Transverse colon (tissue), 4 donors: Measurements from ENCODE around the gene SLC6A1. TPM values are rescaled to one million over a fixed set of nuclear protein-coding genes. Genes with fewer than 3 reads are reported as not detected.

Source experiments
- DNase-seq: peaks from one replicate; pipeline ENCODE4 v3.0.0-alpha.2; 2019
- H3K27ac ChIP-seq, 4 donors: fragments of 200-600 bp; sonication (generic); 2 replicates each; pipeline ENCODE4 v1.5.1; 2016 to 2018; ENCODE audit warnings: inconsistent platforms in 4 of 4
- H3K27me3 ChIP-seq: fragments of 200-600 bp; sonication (generic); 2 replicates; pipeline ENCODE4 v1.5.1; 2017; ENCODE audit warnings: inconsistent platforms
- H3K36me3 ChIP-seq, 4 donors: fragments of 200-600 bp; sonication (generic); 2 replicates each; pipeline ENCODE4 v1.5.1; 2017 to 2019; ENCODE audit warnings: inconsistent platforms in 4 of 4
- H3K4me1 ChIP-seq, 4 donors: fragments of 200-600 bp; sonication (generic); 2 replicates each; pipeline ENCODE4 v1.5.1; 2017 to 2020; ENCODE audit warnings: inconsistent platforms in 4 of 4
- H3K4me3 ChIP-seq, 4 donors: fragments of 200-600 bp; sonication (generic); 1 replicate in 1 of 4; 2 replicates in 3 of 4; pipeline versions ENCODE4 v1.5.1 to v1.6.1; 2017 to 2019; ENCODE audit warnings: inconsistent platforms in 4 of 4
- H3K9me3 ChIP-seq, 2 donors: fragments of 200-600 bp; sonication (generic); 2 replicates each; pipeline ENCODE4 v1.5.1; 2017 to 2019; ENCODE audit warnings: inconsistent platforms in 2 of 2
- EP300 ChIP-seq: sonication (generic); formaldehyde crosslinking; IDR thresholded peaks from one replicate; pipeline ENCODE4 v1.6.1; 2017; ENCODE audit warnings: antibody characterized with exemption, low read depth
- POLR2A ChIP-seq: fragments of 450-650 bp; IDR thresholded peaks from one replicate; pipeline ENCODE4 v1.6.1; 2016; ENCODE audit warnings: antibody characterized with exemption, mild to moderate bottlenecking, moderate library complexity
- POLR2AphosphoS5 ChIP-seq, 3 donors: sonication (generic); formaldehyde crosslinking; IDR thresholded peaks; one replicate each; pipeline ENCODE4 v1.6.1; 2016; ENCODE audit warnings: antibody characterized with exemption in 3 of 3
- WGBS, 2 donors: methylation state at CpG; one replicate each; pipeline ENCODE4 v1.1.5; 2018; ENCODE audit warnings: low coverage in 1 of 2; 5-methylcytosine and 5-hydroxymethylcytosine counted together
- in situ Hi-C, 4 donors: fragments of 200-750 bp; cut with MboI; loops; one replicate each; pipeline versions ENCODE4 v1.15.0 to v1.15.1; 2017; ENCODE audit warnings: low sequenced_read_pairs in 3 of 4, low pct_ligation_motif_present in 1 of 4, low pct_unique_long_range_greater_than_20kb in 1 of 4
- intact Hi-C: fragments of 100-400 bp; cut with DNase I; formaldehyde crosslinking; loops from one replicate; pipeline ENCODE4 v1.15.1; 2023; ENCODE audit warnings: low total_unique reads
- total RNA-seq, 4 donors: library from RNA; depleted of rRNA; stranded (reverse); fragments of >200 nt; gene quantifications; one replicate each; pipeline ENCODE4 v1.1.0, GENCODE V29; 2016
- TF ChIP-seq, protein P1 (sequence below), 5 experiments: fragments of 200-600 bp in 3 of 5; fragments of 450-650 bp in 2 of 5; sonication (generic) in 3 of 5; IDR thresholded peaks; 1 replicate in 2 of 5; 2 replicates in 3 of 5; pipeline ENCODE4 v1.5.1; 2016 to 2017; ENCODE audit warnings: antibody characterized with exemption in 5 of 5, inconsistent platforms in 3 of 5, mild to moderate bottlenecking in 2 of 5, moderate library complexity in 1 of 5

Gene SLC6A1
- total RNA-seq, 4 donors from 2014 or later, result 0.20 to 0.55 (median 0.48) TPM; not detected in 1

DNA sequence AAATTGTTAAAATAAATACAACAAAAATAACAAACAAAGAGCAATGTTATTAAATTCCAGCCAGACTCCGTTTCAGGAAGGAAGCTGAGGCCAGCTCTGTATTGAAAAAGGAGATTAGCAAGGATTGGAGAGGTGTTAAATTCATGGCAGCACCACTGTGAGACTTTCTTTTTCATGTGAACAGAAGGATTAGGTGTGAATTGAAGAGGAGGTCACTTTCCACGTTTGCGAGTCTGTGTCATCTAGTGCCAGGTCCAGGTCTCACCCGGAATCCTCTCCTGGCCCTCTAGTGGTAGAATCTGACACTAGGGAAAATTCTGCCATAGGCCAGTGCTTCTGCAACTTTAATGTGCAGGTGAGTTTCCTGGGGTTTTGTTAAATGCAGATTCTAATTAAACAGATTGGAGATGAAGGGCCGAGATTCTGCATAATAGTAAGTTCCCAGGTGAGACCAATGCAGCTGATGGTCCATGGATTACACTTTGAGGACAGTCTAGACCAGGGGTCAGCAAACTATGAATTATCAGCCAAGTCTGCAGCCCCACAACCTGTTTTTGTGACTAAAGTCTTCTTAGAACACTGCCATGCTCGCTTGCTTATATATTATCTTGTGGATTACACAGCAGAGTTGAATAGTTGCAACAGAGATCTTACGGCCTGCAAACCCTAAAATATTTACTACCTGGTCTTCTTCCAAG, 9.2 kb upstream of the SLC6A1 start:
- peak; percentile 13 for DNase-seq
- peaks cover 0 to 6% (median 0%) of the 10 kb centered on the region in 4 donors for H3K4me1 ChIP-seq
- no peak overlapping the region for H3K4me3 ChIP-seq
- no peak overlapping the region for H3K27ac ChIP-seq
- in situ Hi-C loops (no loop called here), intact Hi-C loops (no loop called here)
- no peaks in the 10 kb centered on the region for H3K36me3 ChIP-seq
- no peaks in the 10 kb centered on the region for H3K9me3 ChIP-seq
- 0 to 21% methylated on average over 3 to 7 of the region's 7 CpGs for WGBS, 2 donors
- TF ChIP-seq POLR2AphosphoS5 (IDR thresholded peaks at IDR 0.05) (no peak), POLR2A (no peak), EP300 (no peak)
- TF ChIP-seq, protein P1, sequence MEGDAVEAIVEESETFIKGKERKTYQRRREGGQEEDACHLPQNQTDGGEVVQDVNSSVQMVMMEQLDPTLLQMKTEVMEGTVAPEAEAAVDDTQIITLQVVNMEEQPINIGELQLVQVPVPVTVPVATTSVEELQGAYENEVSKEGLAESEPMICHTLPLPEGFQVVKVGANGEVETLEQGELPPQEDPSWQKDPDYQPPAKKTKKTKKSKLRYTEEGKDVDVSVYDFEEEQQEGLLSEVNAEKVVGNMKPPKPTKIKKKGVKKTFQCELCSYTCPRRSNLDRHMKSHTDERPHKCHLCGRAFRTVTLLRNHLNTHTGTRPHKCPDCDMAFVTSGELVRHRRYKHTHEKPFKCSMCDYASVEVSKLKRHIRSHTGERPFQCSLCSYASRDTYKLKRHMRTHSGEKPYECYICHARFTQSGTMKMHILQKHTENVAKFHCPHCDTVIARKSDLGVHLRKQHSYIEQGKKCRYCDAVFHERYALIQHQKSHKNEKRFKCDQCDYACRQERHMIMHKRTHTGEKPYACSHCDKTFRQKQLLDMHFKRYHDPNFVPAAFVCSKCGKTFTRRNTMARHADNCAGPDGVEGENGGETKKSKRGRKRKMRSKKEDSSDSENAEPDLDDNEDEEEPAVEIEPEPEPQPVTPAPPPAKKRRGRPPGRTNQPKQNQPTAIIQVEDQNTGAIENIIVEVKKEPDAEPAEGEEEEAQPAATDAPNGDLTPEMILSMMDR (IDR thresholded peaks at IDR 0.05), result peak; percentile 64 to 72 (median 65)
- no peaks in the 10 kb centered on the region for H3K27me3 ChIP-seq

DNA sequence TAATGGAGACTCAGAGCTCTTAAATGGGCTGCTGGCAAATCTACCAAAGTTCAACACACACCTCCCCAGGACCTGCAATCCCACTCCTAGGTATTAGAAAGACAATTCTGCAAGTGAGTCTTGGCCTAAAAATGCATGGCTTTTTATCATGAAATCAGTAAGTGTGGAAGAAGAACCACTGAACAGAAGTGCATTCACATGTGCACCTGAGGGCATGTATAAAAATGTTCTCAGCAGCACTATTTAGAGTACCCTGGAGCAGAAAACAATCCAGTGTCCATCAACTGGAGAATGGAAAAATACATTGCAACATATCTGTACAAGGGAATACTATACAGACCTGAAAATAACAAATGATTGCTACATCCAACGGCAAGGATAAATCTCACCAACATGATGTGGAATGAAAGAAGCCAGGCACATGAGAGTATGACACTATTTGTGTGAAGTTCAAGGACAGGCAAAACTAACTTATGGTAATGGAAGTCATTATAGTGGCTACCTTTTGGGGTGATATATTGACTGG, 8.1 kb upstream of the SLC6A1 start:
- Histone ChIP-seq H3K27me3 (no peaks in the 10 kb centered on the region), H3K4me3 (no peak overlapping the region), H3K4me1 (peaks cover 0 to 6% (median 0%) of the 10 kb centered on the region in 4 donors), H3K36me3 (no peaks in the 10 kb centered on the region), H3K27ac (no peak overlapping the region), H3K9me3 (no peaks in the 10 kb centered on the region)
- 67 to 86% methylated on average over 1 of the region's 1 CpG for WGBS, 2 donors
- TF ChIP-seq EP300, result no peak
- TF ChIP-seq, protein P1 (IDR thresholded peaks at IDR 0.05), result no peak
- no peak for TF ChIP-seq POLR2A
- TF ChIP-seq POLR2AphosphoS5 (IDR thresholded peaks at IDR 0.05), result no peak
- in situ Hi-C loops (no loop called here), intact Hi-C loops (no loop called here)
- DNase-seq, result no peak

DNA sequence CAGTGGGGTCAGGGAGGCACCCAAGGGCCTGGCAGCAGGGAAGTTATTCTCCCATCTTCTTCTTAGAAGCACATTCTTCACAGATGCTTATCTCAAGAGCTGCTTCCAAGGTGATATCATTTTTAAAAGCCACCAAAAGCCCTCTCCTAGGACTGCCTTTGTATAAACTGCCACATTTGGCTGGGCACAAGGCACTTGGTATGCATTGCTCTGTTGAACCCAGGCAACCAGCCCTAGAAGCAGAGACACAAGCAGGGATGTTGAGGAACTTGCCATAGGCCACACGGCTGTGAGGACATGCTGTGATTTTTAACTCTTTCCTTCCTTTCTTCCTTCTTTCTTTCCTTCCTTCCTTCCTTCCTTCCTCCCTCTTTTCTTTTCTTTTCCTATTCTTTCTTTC, 7.4 kb upstream of the SLC6A1 start:
- Histone ChIP-seq H3K4me1 (peaks cover 0 to 6% (median 0%) of the 10 kb centered on the region in 4 donors), H3K27me3 (peaks cover 5% of the 10 kb centered on the region), H3K36me3 (no peaks in the 10 kb centered on the region), H3K9me3 (no peaks in the 10 kb centered on the region), H3K4me3 (no peak overlapping the region), H3K27ac (no peak overlapping the region)
- WGBS, 2 donors, result 44% methylated on average over 1 of the region's 1 CpG; no CpG with 5 or more reads in 1 of the 2 donors
- intact Hi-C loops, result no loop called here
- TF ChIP-seq POLR2AphosphoS5 (IDR thresholded peaks at IDR 0.05) (no peak), EP300 (no peak), POLR2A (no peak)
- TF ChIP-seq, protein P1 (IDR thresholded peaks at IDR 0.05), result no peak
- in situ Hi-C loops, result no loop called here
- DNase-seq, result no peak

DNA sequence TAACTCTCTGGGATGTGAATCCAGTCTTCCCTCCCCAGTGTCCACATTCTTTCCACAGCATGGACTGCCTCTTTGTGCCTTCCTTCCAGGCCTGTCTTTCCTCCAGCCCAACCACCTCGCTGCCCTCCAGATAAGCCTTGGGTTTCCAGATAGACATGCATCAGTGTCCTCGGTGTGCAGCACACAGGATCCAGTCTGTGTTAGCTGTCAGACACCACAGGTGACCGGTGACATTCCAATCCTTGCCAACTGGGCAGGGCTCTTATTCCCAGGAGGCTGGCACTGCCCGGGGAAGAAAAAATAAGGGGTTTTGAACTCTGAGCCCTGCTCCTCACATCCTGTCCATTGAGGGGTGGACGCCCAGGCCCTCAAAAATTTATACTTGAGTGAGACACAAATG, 6.0 kb upstream of the SLC6A1 start:
- TF ChIP-seq POLR2AphosphoS5 (IDR thresholded peaks at IDR 0.05) (no peak), EP300 (no peak)
- peaks cover 19% of the 10 kb centered on the region for H3K27me3 ChIP-seq
- H3K4me1 ChIP-seq, result peaks cover 0 to 6% (median 0%) of the 10 kb centered on the region in 4 donors
- intact Hi-C loops (no loop called here), in situ Hi-C loops (no loop called here)
- DNase-seq, result no peak
- no peaks in the 10 kb centered on the region for H3K9me3 ChIP-seq
- H3K27ac ChIP-seq, result no peak overlapping the region
- no peaks in the 10 kb centered on the region for H3K36me3 ChIP-seq
- H3K4me3 ChIP-seq, result no peak overlapping the region
- WGBS, 2 donors, result 82 to 89% methylated on average over 5 of the region's 5 CpGs
